ES-I3 (cell line): ENCODE data around the gene PPP6R1.

Experiments
- H3K36me3 ChIP-seq: 2 replicates; pipeline ENCODE4 v1.6.1; 2013; ENCODE audit warnings: mild to moderate bottlenecking, low read length, control low read depth, moderate library complexity; ENCODE audit not compliant: insufficient read depth
- H3K4me1 ChIP-seq: 2 replicates; pipeline ENCODE4 v1.6.1; 2013; ENCODE audit warnings: mild to moderate bottlenecking, control low read depth, low read length; ENCODE audit not compliant: insufficient read depth
- H3K9ac ChIP-seq: 2 replicates; pipeline ENCODE4 v1.6.1; 2013; ENCODE audit warnings: low read depth, mild to moderate bottlenecking, low read length, moderate library complexity
- H3K9me3 ChIP-seq: 2 replicates; pipeline ENCODE4 v1.6.1; 2013; ENCODE audit warnings: mild to moderate bottlenecking, low read length, moderate library complexity; ENCODE audit not compliant: control insufficient read depth, insufficient read depth

Gene PPP6R1

GRCh38 chr19:55189403-55189835 lies 69.4 kb downstream of the PPP6R1 start:
- Histone ChIP-seq H3K36me3 (no peaks in the 10 kb centered on the region), H3K4me1 (no peaks in the 10 kb centered on the region), H3K9me3 (no peaks in the 10 kb centered on the region), H3K9ac (no peak overlapping the region; the same call in 1 of the 2 replicates)

- Histone ChIP-seq H3K4me1 (no peaks in the 10 kb centered on the region), H3K36me3 (no peaks in the 10 kb centered on the region), H3K9me3 (no peaks in the 10 kb centered on the region), H3K9ac (no peak overlapping the region)
Measured at GRCh38 chr19:55188625-55189024, 70.2 kb downstream of the PPP6R1 start.

- Histone ChIP-seq H3K36me3 (no peaks in the 10 kb centered on the region), H3K9ac (no peak overlapping the region), H3K9me3 (no peaks in the 10 kb centered on the region), H3K4me1 (no peaks in the 10 kb centered on the region)
Measured at GRCh38 chr19:55186080-55186479, 72.7 kb downstream of the PPP6R1 start.

GRCh38 chr19:55181740-55182139 lies 77.1 kb downstream of the PPP6R1 start:
- Histone ChIP-seq H3K4me1 (no peaks in the 10 kb centered on the region; the same call in 1 of the 2 replicates), H3K36me3 (no peaks in the 10 kb centered on the region), H3K9ac (no peak overlapping the region), H3K9me3 (no peaks in the 10 kb centered on the region)
